ENCODE data around the gene MAPK9. TPM values are rescaled to one million over a fixed set of nuclear protein-coding genes. Genes with fewer than 3 reads are reported as not detected.

MAPK9 gene
- total RNA-seq, 2 experiments from 2014 or later: 19.9 to 42.1 TPM

GRCh38 chr5:180332861-180333260, 41.0 kb upstream of the MAPK9 start:
- no peaks in the 10 kb centered on the region for H4K20me1 ChIP-seq (ENCODE audit: insufficient read depth, low read length)
- no peak overlapping the region for H3K27ac ChIP-seq (ENCODE audit: low read depth, low read length, poor library complexity, severe bottlenecking)
- H3K9me3 ChIP-seq (ENCODE audit: low read length): no peaks in the 10 kb centered on the region
- DNase-seq (ENCODE audit: low spot score): no peak
- no peak overlapping the region for H3K4me2 ChIP-seq (ENCODE audit: low read length)
- H3K36me3 ChIP-seq (ENCODE audit: insufficient read depth, low read length): no peaks in the 10 kb centered on the region
- BruUV-seq (replicated peaks): no TSS peak
- H2AFZ ChIP-seq (ENCODE audit: low read length): no peak overlapping the region
- TF ChIP-seq EZH2phosphoT487 (IDR thresholded peaks at IDR 0.05; ENCODE audit: borderline replicate concordance, low read depth, low read length) (no peak), CTCF (conservative IDR thresholded peaks at IDR 0.05; ENCODE audit: low read length) (no peak)
- H3K4me1 ChIP-seq (ENCODE audit: insufficient read depth, low read length, poor library complexity, severe bottlenecking): no peaks in the 10 kb centered on the region
- POLR2A ChIA-PET: no interaction called here
- H3K9me2 ChIP-seq (ENCODE audit: insufficient read depth, low read length): no peaks in the 10 kb centered on the region
- H3K79me2 ChIP-seq (ENCODE audit: insufficient read depth, low read depth, low read length): no peaks in the 10 kb centered on the region
- H3K4me3 ChIP-seq (ENCODE audit: low read depth, low read length, poor library complexity, severe bottlenecking): no peak overlapping the region
- intact Hi-C loops (cut with micrococcal nuclease; ENCODE audit: unreplicated experiment): no loop called here
- CTCF ChIA-PET (ENCODE audit: unreplicated experiment): no interaction called here

- no peaks in the 10 kb centered on the region for H3K9me2 ChIP-seq (ENCODE audit: insufficient read depth, low read length)
- H3K4me2 ChIP-seq (ENCODE audit: low read length): no peak overlapping the region
- no peaks in the 10 kb centered on the region for H3K36me3 ChIP-seq (ENCODE audit: insufficient read depth, low read length)
- TF ChIP-seq CTCF (conservative IDR thresholded peaks at IDR 0.05; ENCODE audit: low read length) (no peak), EZH2phosphoT487 (IDR thresholded peaks at IDR 0.05; ENCODE audit: borderline replicate concordance, low read depth, low read length) (no peak)
- ChIA-PET POLR2A (no interaction called here), CTCF (ENCODE audit: unreplicated experiment) (no interaction called here)
- DNase-seq (ENCODE audit: low spot score): no peak
- no peaks in the 10 kb centered on the region for H3K9me3 ChIP-seq (ENCODE audit: low read length)
- no peaks in the 10 kb centered on the region for H3K4me1 ChIP-seq (ENCODE audit: insufficient read depth, low read length, poor library complexity, severe bottlenecking)
- intact Hi-C loops (cut with micrococcal nuclease; ENCODE audit: unreplicated experiment): no loop called here
- no peaks in the 10 kb centered on the region for H4K20me1 ChIP-seq (ENCODE audit: insufficient read depth, low read length)
- BruUV-seq (replicated peaks): no TSS peak
- no peak overlapping the region for H2AFZ ChIP-seq (ENCODE audit: low read length)
- H3K79me2 ChIP-seq (ENCODE audit: insufficient read depth, low read depth, low read length): no peaks in the 10 kb centered on the region
- H3K4me3 ChIP-seq (ENCODE audit: low read depth, low read length, poor library complexity, severe bottlenecking): no peak overlapping the region
- H3K27ac ChIP-seq (ENCODE audit: low read depth, low read length, poor library complexity, severe bottlenecking): no peak overlapping the region
Observed at GRCh38 chr5:180332051-180332517, 40.2 kb upstream of the MAPK9 start.

- CTCF ChIA-PET (ENCODE audit: unreplicated experiment): no interaction called here
- POLR2A ChIA-PET: no interaction called here
- BruUV-seq (replicated peaks): no TSS peak
- Histone ChIP-seq H4K20me1 (ENCODE audit: insufficient read depth, low read length) (no peaks in the 10 kb centered on the region), H3K4me2 (ENCODE audit: low read length) (no peak overlapping the region), H3K4me1 (ENCODE audit: insufficient read depth, low read length, poor library complexity, severe bottlenecking) (no peaks in the 10 kb centered on the region), H2AFZ (ENCODE audit: low read length) (no peak overlapping the region), H3K27ac (ENCODE audit: low read depth, low read length, poor library complexity, severe bottlenecking) (no peak overlapping the region), H3K4me3 (ENCODE audit: low read depth, low read length, poor library complexity, severe bottlenecking) (no peak overlapping the region), H3K79me2 (ENCODE audit: insufficient read depth, low read depth, low read length) (no peaks in the 10 kb centered on the region), H3K36me3 (ENCODE audit: insufficient read depth, low read length) (no peaks in the 10 kb centered on the region), H3K9me3 (ENCODE audit: low read length) (no peaks in the 10 kb centered on the region), H3K9me2 (ENCODE audit: insufficient read depth, low read length) (no peaks in the 10 kb centered on the region)
- DNase-seq (ENCODE audit: low spot score): no peak
- TF ChIP-seq CTCF (conservative IDR thresholded peaks at IDR 0.05; ENCODE audit: low read length) (no peak), EZH2phosphoT487 (IDR thresholded peaks at IDR 0.05; ENCODE audit: borderline replicate concordance, low read depth, low read length) (no peak)
- intact Hi-C loops (cut with micrococcal nuclease; ENCODE audit: unreplicated experiment): no loop called here
Observed at GRCh38 chr5:180331647-180331950, 39.7 kb upstream of the MAPK9 start.

All from OCI-LY7 (cell line).